BJ (cell line): Measurements from ENCODE around the gene BCCIP. TPM values are rescaled to one million over a fixed set of nuclear protein-coding genes. Genes with fewer than 3 reads are reported as not detected.

Experiments used
- CTCF ChIA-PET: fragments of 350-600 bp; formaldehyde crosslinking; extraction: SDS; loops from one replicate; lab custom pipeline; 2021; ENCODE audit warnings: antibody characterized with exemption, inconsistent platforms; lab: Yijun Ruan, JAX
- POLR2A ChIA-PET: fragments of 300-600 bp; sonication (Branson Sonifier 250); formaldehyde crosslinking; extraction: SDS; loops from one replicate; lab custom pipeline; 2021; ENCODE audit warnings: antibody characterized with exemption; lab: Charles Lee
- DNase-seq: peaks from one replicate; pipeline ENCODE4 v3.0.0-alpha.2; 2011; ENCODE audit warnings: low read depth
- H3K27me3 ChIP-seq: 2 replicates; pipeline ENCODE4 v1.6.0; 2011; ENCODE audit warnings: low read length; ENCODE audit not compliant: control insufficient read depth, insufficient read depth
- H3K36me3 ChIP-seq: 2 replicates; pipeline ENCODE4 v1.5.1; 2011; ENCODE audit warnings: low read length; ENCODE audit not compliant: control insufficient read depth, insufficient read depth
- H3K4me3 ChIP-seq: 2 replicates; pipeline ENCODE4 v1.5.1; 2011; ENCODE audit warnings: low read depth, mild to moderate bottlenecking, control low read depth, low read length
- CTCF ChIP-seq: IDR thresholded peaks from 2 replicates; pipeline ENCODE4 v1.5.1; 2011; ENCODE audit warnings: low read depth, mild to moderate bottlenecking, control low read depth, inconsistent platforms, low read length, moderate library complexity; ENCODE audit not compliant: insufficient read depth
- polyA plus RNA-seq: library from polyadenylated mRNA; depleted of rRNA; stranded (reverse); fragments of >200 nt; gene quantifications from 2 replicates; pipeline ENCODE4 v1.2.3, GENCODE V29; 2011

The BCCIP gene
- polyA plus RNA-seq, 1 experiment: 13.2 TPM

- no peak overlapping the region for H3K4me3 ChIP-seq
- ChIA-PET POLR2A (no interaction called here), CTCF (no interaction called here)
- DNase-seq: no peak
- no peaks in the 10 kb centered on the region for H3K27me3 ChIP-seq
- peaks cover 27% of the 10 kb centered on the region for H3K36me3 ChIP-seq
- no peak for TF ChIP-seq CTCF
Measured at GRCh38 chr10:125836746-125837145, 13.4 kb downstream of the BCCIP start.

GRCh38 chr10:125838802-125839575 is 15.6 kb downstream of the BCCIP start:
- Histone ChIP-seq H3K4me3 (no peak overlapping the region), H3K27me3 (no peaks in the 10 kb centered on the region), H3K36me3 (peaks cover 24% of the 10 kb centered on the region)
- DNase-seq: no peak
- no peak for TF ChIP-seq CTCF
- CTCF ChIA-PET: interaction anchor here (1.0 kb wide), 1 partner anchor 18 kb away, joined by 3 read pairs; no protein-coding TSS in a partner anchor
- POLR2A ChIA-PET: no interaction called here

- peaks cover 20% of the 10 kb centered on the region for H3K36me3 ChIP-seq
- no peak overlapping the region for H3K4me3 ChIP-seq
- no peaks in the 10 kb centered on the region for H3K27me3 ChIP-seq
- POLR2A ChIA-PET: no interaction called here
- no peak for DNase-seq
- CTCF ChIA-PET: no interaction called here
- TF ChIP-seq CTCF: no peak
Measured at GRCh38 chr10:125840406-125840805, 17.1 kb downstream of the BCCIP start.

GRCh38 chr10:125840955-125841354 is 17.6 kb downstream of the BCCIP start:
- Histone ChIP-seq H3K4me3 (no peak overlapping the region), H3K36me3 (peaks cover 25% of the 10 kb centered on the region), H3K27me3 (no peaks in the 10 kb centered on the region)
- no peak for TF ChIP-seq CTCF
- ChIA-PET CTCF (no interaction called here), POLR2A (no interaction called here)
- DNase-seq: no peak

DNA sequence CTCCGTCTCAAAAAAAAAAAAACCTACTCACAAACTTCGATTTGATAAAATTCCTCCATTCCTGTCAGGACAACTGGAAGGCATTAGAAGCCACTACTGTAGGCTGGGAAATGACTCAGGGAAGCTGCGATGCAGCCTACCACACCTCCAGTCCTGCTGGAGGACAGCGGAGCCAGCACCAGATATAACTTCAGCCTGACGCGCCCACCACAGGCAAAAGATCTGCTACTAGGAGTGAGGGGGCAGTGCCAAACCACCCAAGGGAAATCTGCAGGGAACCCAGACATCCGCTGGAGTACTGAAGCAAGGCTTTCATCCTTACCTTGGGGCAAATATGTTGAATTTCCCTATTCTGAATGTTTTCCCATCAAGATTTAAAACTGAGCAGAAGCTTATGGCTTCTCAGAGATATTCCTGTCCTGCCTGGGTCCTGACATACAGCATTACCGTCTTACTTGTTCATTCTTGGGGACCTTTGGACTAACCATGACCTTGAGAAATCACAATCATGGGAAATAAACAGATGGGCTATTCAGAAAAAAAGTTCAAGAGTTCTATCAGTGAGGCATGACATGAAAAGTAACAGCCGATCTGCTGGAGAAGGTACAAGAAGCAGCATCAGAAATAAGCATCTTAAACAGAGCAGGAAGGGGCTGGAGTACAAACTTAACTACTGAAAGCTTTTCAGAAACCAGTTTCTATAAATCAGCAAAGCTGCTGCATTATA is 20.4 kb downstream of the BCCIP start:
- no peaks in the 10 kb centered on the region for H3K27me3 ChIP-seq
- POLR2A ChIA-PET: no interaction called here
- CTCF ChIA-PET: interaction anchor here (0.9 kb wide), 1 partner anchor 22 kb away, joined by 3 read pairs; no protein-coding TSS in a partner anchor
- DNase-seq: no peak
- peaks cover 20% of the 10 kb centered on the region for H3K36me3 ChIP-seq
- no peak for TF ChIP-seq CTCF
- H3K4me3 ChIP-seq: no peak overlapping the region
